ENCODE results near the gene ZNF200.

DNA sequence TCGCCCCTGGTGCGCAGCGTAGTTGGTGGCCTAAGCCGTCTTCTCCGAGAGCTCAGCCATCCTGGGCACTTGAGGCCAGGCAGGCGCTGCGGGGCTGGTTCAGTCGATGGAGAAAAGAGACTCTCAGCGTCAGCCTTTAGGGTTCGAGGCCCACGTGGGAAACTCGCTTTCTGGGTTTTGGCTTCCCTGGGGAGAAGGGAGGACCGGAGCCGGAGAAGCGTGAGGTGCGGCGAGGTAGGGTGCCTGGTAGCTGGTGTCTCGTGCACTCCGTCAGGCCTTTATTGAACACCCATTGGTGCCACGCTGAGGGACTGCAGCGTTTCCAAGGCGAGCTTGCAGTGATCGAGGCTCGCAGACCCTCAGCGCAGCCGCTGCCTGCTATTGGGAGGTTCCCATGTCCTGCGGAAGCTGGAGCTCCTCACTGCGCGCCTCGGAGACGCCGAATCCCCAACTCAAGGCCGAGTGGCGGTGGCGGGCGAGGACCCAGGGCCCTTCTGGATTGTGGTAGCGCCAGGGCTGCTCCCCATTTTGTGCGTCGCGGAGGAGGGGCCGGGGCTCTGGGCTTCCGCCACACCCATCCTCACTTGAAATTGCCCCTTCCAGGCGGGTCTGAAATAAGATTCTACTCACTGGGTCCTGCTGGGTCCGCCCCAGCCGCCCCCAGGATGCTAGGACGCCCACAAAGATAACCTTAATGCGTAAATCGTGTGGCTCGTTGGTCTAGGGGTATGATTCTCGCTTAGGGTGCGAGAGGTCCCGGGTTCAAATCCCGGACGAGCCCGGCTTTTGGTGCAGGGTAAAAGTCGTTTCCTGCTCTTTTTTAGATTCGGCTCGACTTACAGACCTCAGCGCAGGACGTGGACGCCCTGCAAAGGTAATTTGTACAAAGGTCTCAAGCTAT lies 45.8 kb downstream of the ZNF200 start:
- TF ChIP-seq, protein P1, sequence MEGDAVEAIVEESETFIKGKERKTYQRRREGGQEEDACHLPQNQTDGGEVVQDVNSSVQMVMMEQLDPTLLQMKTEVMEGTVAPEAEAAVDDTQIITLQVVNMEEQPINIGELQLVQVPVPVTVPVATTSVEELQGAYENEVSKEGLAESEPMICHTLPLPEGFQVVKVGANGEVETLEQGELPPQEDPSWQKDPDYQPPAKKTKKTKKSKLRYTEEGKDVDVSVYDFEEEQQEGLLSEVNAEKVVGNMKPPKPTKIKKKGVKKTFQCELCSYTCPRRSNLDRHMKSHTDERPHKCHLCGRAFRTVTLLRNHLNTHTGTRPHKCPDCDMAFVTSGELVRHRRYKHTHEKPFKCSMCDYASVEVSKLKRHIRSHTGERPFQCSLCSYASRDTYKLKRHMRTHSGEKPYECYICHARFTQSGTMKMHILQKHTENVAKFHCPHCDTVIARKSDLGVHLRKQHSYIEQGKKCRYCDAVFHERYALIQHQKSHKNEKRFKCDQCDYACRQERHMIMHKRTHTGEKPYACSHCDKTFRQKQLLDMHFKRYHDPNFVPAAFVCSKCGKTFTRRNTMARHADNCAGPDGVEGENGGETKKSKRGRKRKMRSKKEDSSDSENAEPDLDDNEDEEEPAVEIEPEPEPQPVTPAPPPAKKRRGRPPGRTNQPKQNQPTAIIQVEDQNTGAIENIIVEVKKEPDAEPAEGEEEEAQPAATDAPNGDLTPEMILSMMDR (IDR thresholded peaks at IDR 0.05; ENCODE audit: low read length) = no peak
- no peak for TF ChIP-seq EZH2 (optimal IDR thresholded peaks at IDR 0.05; ENCODE audit: low read depth, low read length)
- no peak for TF ChIP-seq EZH2phosphoT487 (IDR thresholded peaks at IDR 0.05; ENCODE audit: low read length)
